Measurements from ENCODE around the gene TOM1L2.
"Not testable (repeated sequence)": the region's sequence is repeated elsewhere in the genome, so short reads cannot be mapped to it uniquely, and the experiment has no call there.

Gene TOM1L2

GRCh38 chr17:17943281-17943984 is 28.8 kb downstream of the TOM1L2 start:
- no peak for DNase-seq (ENCODE audit: low read depth)

- DNase-seq (ENCODE audit: low read depth) = no peak
Observed at GRCh38 chr17:17942846-17943245, 29.4 kb downstream of the TOM1L2 start.

- no peak for DNase-seq (ENCODE audit: low read depth)
Observed at GRCh38 chr17:17941015-17941414, 31.2 kb downstream of the TOM1L2 start.

GRCh38 chr17:17940441-17940911 is 31.7 kb downstream of the TOM1L2 start:
- no peak for DNase-seq (ENCODE audit: low read depth)

GRCh38 chr17:17939941-17940340 is 32.3 kb downstream of the TOM1L2 start:
- DNase-seq (ENCODE audit: low read depth) = not testable (repeated sequence)

GRCh38 chr17:17938388-17939107 is 33.7 kb downstream of the TOM1L2 start:
- no peak for DNase-seq (ENCODE audit: low read depth)

- no peak for DNase-seq (ENCODE audit: low read depth)
Observed at GRCh38 chr17:17937958-17938357, 34.2 kb downstream of the TOM1L2 start.

GRCh38 chr17:17937201-17937853 is 34.9 kb downstream of the TOM1L2 start:
- no peak for DNase-seq (ENCODE audit: low read depth)

- no peak for DNase-seq (ENCODE audit: low read depth)
Observed at GRCh38 chr17:17935321-17936271, 36.6 kb downstream of the TOM1L2 start.

GRCh38 chr17:17934806-17935205 is 37.4 kb downstream of the TOM1L2 start:
- no peak for DNase-seq (ENCODE audit: low read depth)

- DNase-seq (ENCODE audit: low read depth) = no peak
Observed at GRCh38 chr17:17934214-17934613, 38.0 kb downstream of the TOM1L2 start.

GRCh38 chr17:17933775-17934174 is 38.4 kb downstream of the TOM1L2 start:
- DNase-seq (ENCODE audit: low read depth) = no peak

- no peak for DNase-seq (ENCODE audit: low read depth)
Observed at GRCh38 chr17:17931159-17931558, 41.0 kb downstream of the TOM1L2 start.

GRCh38 chr17:17930674-17931073 is 41.5 kb downstream of the TOM1L2 start:
- no peak for DNase-seq (ENCODE audit: low read depth)

GRCh38 chr17:17929655-17930380 is 42.4 kb downstream of the TOM1L2 start:
- DNase-seq (ENCODE audit: low read depth) = no peak

- no peak for DNase-seq (ENCODE audit: low read depth)
Observed at GRCh38 chr17:17928398-17929287, 43.6 kb downstream of the TOM1L2 start.

GRCh38 chr17:17926840-17927449 is 45.3 kb downstream of the TOM1L2 start:
- no peak for DNase-seq (ENCODE audit: low read depth)

- DNase-seq (ENCODE audit: low read depth) = no peak
Observed at GRCh38 chr17:17926036-17926435, 46.2 kb downstream of the TOM1L2 start.

GRCh38 chr17:17924857-17925250 is 47.3 kb downstream of the TOM1L2 start:
- no peak for DNase-seq (ENCODE audit: low read depth)
